Gastrocnemius medialis (tissue), 4 donors: ENCODE measurements around the gene SPATA25. TPM values are rescaled to one million over a fixed set of nuclear protein-coding genes. Genes with fewer than 3 reads are reported as not detected.

Source experiments
- ATAC-seq, 2 donors: fragments of 150-250 bp; one replicate each; pipeline ENCODE4 v1.9.1; 2016
- DNase-seq, 2 donors: peaks; one replicate each; pipeline ENCODE4 v3.0.0-alpha.2; 2019
- H3K27ac ChIP-seq, 4 donors: fragments of 200-600 bp; sonication (generic); 1 replicate in 1 of 4; 2 replicates in 3 of 4; pipeline ENCODE4 v1.5.1; 2016 to 2018; ENCODE audit warnings: mild to moderate bottlenecking in 2 of 4, moderate library complexity in 1 of 4
- H3K27me3 ChIP-seq, 3 donors: fragments of 200-600 bp; sonication (generic) in 2 of 3; 1 replicate in 1 of 3; 2 replicates in 2 of 3; pipeline versions ENCODE4 v1.5.1 to v1.6.0; 2016 to 2019; ENCODE audit warnings: mild to moderate bottlenecking in 1 of 3, moderate library complexity in 1 of 3
- H3K36me3 ChIP-seq, 2 donors: fragments of 200-600 bp; sonication (generic) in 1 of 2; one replicate each; pipeline ENCODE4 v1.5.1; 2017 to 2018
- H3K4me1 ChIP-seq, 2 donors: fragments of 200-600 bp; sonication (generic) in 1 of 2; one replicate each; pipeline ENCODE4 v1.5.1; 2016 to 2017; ENCODE audit warnings: mild to moderate bottlenecking in 2 of 2
- H3K4me3 ChIP-seq, 4 donors: fragments of 200-600 bp; sonication (generic) in 3 of 4; 1 replicate in 1 of 4; 2 replicates in 3 of 4; pipeline ENCODE4 v1.5.1; 2016 to 2019; ENCODE audit warnings: mild to moderate bottlenecking in 2 of 4
- H3K9me3 ChIP-seq, 3 donors: fragments of 200-600 bp; sonication (generic) in 2 of 3; 1 replicate in 1 of 3; 2 replicates in 2 of 3; pipeline ENCODE4 v1.5.1; 2016 to 2019
- POLR2A ChIP-seq, 2 donors: fragments of 450-650 bp; IDR thresholded peaks; one replicate each; pipeline ENCODE4 v1.6.1; 2017; ENCODE audit warnings: antibody characterized with exemption in 2 of 2, mild to moderate bottlenecking in 2 of 2, moderate library complexity in 2 of 2
- in situ Hi-C, 4 donors: fragments of 200-750 bp; cut with MboI; loops; one replicate each; pipeline versions ENCODE4 v1.15.0 to v1.8.0; 2017; ENCODE audit warnings: low sequenced_read_pairs in 4 of 4
- intact Hi-C: fragments of 100-400 bp; cut with DNase I; formaldehyde crosslinking; loops from one replicate; pipeline ENCODE4 v1.15.1; 2023; ENCODE audit warnings: low total_unique reads
- total RNA-seq, 4 donors: library from RNA; depleted of rRNA; stranded (reverse); fragments of >200 nt; gene quantifications; one replicate each; pipeline versions ENCODE4 v1.1.0 to v1.2.3, GENCODE V29; 2016
- TF ChIP-seq, protein P1 (sequence below), 5 experiments: fragments of 450-650 bp in 3 of 5; fragments of 200-600 bp in 2 of 5; sonication (generic) in 2 of 5; IDR thresholded peaks in 4 of 5; conservative IDR thresholded peaks in 1 of 5; 1 replicate in 4 of 5; 2 replicates in 1 of 5; pipeline ENCODE4 v1.5.1; 2016 to 2019; ENCODE audit warnings: antibody characterized with exemption in 5 of 5, mild to moderate bottlenecking in 3 of 5, moderate library complexity in 3 of 5

The SPATA25 gene
- total RNA-seq, 4 donors from 2014 or later, result 0.71 to 4.1 (median 1.8) TPM; not detected in 1

DNA sequence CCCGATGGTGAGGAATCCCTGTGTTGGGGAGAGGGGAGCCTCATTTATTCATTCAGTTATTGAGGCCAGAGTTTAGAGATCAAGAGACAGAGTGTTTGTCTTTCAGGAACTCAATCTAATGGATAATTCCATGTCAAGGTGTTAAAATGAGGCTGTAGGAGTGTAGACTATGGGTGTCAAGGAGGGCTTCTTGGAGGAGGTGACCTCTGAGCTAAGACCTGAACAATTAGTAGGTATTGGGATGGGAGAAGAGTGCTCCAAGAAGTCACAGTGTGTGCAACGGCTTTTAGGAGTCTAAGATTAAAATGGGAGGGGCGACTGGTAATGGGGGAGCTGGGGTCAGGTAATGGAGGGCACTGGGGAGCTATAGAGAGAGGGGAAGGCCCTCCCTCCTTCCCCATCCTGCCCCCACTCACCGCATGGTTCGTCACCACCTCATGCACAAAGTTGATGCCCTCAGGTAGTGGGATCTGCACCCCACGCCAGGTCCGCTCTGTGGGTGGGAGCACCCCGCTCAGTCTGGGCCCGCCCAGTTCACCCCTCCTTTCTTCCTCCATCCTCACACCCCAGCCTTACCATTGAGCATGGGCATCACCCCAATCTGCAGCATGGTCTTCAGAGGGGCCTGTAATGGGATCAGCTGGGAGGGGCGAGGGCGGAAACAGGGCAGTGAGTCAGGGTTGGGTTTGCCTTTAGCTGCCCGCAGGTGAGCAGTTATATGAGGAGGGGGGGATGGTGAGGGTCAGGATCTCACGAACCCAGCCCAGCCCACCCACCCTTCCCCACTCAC is 11.8 kb upstream of the SPATA25 start:
- in situ Hi-C loops, result no loop called here
- DNase-seq (no peak), ATAC-seq (no peak)
- Histone ChIP-seq H3K4me3 (no peak overlapping the region), H3K36me3 (peaks cover 0 to 56% of the 10 kb centered on the region in 2 donors), H3K4me1 (no peaks in the 10 kb centered on the region), H3K9me3 (no peaks in the 10 kb centered on the region), H3K27me3 (no peaks in the 10 kb centered on the region), H3K27ac (no peak overlapping the region)
- no peak for TF ChIP-seq POLR2A (IDR thresholded peaks at IDR 0.05)
- TF ChIP-seq, protein P1, sequence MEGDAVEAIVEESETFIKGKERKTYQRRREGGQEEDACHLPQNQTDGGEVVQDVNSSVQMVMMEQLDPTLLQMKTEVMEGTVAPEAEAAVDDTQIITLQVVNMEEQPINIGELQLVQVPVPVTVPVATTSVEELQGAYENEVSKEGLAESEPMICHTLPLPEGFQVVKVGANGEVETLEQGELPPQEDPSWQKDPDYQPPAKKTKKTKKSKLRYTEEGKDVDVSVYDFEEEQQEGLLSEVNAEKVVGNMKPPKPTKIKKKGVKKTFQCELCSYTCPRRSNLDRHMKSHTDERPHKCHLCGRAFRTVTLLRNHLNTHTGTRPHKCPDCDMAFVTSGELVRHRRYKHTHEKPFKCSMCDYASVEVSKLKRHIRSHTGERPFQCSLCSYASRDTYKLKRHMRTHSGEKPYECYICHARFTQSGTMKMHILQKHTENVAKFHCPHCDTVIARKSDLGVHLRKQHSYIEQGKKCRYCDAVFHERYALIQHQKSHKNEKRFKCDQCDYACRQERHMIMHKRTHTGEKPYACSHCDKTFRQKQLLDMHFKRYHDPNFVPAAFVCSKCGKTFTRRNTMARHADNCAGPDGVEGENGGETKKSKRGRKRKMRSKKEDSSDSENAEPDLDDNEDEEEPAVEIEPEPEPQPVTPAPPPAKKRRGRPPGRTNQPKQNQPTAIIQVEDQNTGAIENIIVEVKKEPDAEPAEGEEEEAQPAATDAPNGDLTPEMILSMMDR (IDR thresholded peaks at IDR 0.05 in 4 of 5, conservative IDR thresholded peaks at IDR 0.05 in 1 of 5), result no peak
- intact Hi-C loops, result no loop called here

DNA sequence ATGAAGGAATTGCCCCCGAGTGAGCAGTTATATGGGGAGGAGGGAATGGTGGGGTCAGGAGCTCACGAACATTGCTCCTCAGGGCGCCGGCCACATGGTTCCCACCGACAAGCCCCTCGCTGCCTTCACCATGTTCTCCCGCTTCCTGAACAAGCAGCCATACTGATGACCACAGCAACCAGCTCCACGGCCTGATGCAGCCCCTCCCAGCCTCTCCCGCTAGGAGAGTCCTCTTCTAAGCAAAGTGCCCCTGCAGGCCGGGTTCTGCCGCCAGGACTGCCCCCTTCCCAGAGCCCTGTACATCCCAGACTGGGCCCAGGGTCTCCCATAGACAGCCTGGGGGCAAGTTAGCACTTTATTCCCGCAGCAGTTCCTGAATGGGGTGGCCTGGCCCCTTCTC is 10.9 kb upstream of the SPATA25 start:
- Histone ChIP-seq H3K27ac (no peak overlapping the region), H3K4me3 (no peak overlapping the region), H3K4me1 (no peaks in the 10 kb centered on the region), H3K36me3 (peaks cover 0 to 66% of the 10 kb centered on the region in 2 donors), H3K27me3 (no peaks in the 10 kb centered on the region), H3K9me3 (no peaks in the 10 kb centered on the region)
- intact Hi-C loops (no loop called here), in situ Hi-C loops (no loop called here)
- DNase-seq (no peak), ATAC-seq (no peak)
- no peak for TF ChIP-seq POLR2A (IDR thresholded peaks at IDR 0.05)
- TF ChIP-seq, protein P1 (IDR thresholded peaks at IDR 0.05 in 4 of 5, conservative IDR thresholded peaks at IDR 0.05 in 1 of 5), result no peak

DNA sequence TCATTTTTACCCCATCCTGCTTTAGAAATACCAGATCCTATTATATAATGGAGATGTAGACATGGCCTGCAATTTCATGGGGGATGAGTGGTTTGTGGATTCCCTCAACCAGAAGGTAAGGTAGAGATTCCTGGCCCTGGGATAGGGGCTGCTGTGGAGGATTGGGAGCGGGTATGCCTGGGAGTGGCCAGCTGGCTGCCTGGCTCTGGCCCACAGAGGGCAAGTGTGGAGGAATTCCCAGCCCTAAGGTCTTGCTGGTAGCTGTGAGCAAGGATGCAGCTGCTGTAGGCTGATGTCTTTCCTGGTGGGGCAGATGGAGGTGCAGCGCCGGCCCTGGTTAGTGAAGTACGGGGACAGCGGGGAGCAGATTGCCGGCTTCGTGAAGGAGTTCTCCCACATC is 10.3 kb upstream of the SPATA25 start:
- no peak overlapping the region for H3K27ac ChIP-seq
- no peak overlapping the region for H3K4me3 ChIP-seq
- no peak for ATAC-seq
- peaks cover 0 to under 1% of the 10 kb centered on the region in 2 donors for H3K4me1 ChIP-seq
- H3K36me3 ChIP-seq, result peaks cover 0 to 72% of the 10 kb centered on the region in 2 donors
- DNase-seq, result no peak
- intact Hi-C loops, result no loop called here
- no peaks in the 10 kb centered on the region for H3K27me3 ChIP-seq
- no peaks in the 10 kb centered on the region for H3K9me3 ChIP-seq
- TF ChIP-seq POLR2A (IDR thresholded peaks at IDR 0.05), result no peak
- TF ChIP-seq, protein P1 (IDR thresholded peaks at IDR 0.05 in 4 of 5, conservative IDR thresholded peaks at IDR 0.05 in 1 of 5), result no peak
- in situ Hi-C loops, result no loop called here

DNA sequence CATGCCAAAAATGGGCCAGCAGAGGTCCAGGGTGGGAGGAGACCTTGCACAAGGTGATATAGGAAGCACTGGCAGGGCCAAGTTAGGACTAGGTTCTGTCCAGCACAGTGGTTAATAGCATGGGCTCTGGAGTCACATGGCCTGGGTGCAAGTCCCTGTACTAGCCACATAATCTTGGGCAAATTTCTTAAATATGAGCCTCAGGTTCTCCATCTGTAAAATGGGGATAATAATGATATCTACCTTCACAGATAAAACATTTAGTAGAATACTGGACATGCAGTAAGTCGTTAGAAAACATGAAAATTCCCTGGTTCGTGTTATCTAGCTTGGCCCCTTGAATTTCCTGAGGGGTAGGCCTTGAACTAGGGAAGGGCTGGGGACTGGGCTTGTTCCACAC is 9.9 kb upstream of the SPATA25 start:
- Histone ChIP-seq H3K27ac (no peak overlapping the region), H3K4me1 (peaks cover 2 to 4% of the 10 kb centered on the region in 2 donors), H3K36me3 (peaks cover 0 to 76% of the 10 kb centered on the region in 2 donors), H3K9me3 (no peaks in the 10 kb centered on the region), H3K27me3 (no peaks in the 10 kb centered on the region), H3K4me3 (no peak overlapping the region)
- intact Hi-C loops (no loop called here), in situ Hi-C loops (no loop called here)
- ATAC-seq, result no peak
- no peak for DNase-seq
- no peak for TF ChIP-seq POLR2A (IDR thresholded peaks at IDR 0.05)
- TF ChIP-seq, protein P1 (IDR thresholded peaks at IDR 0.05 in 4 of 5, conservative IDR thresholded peaks at IDR 0.05 in 1 of 5), result no peak
